DMS114 treated with DMSO at 0.1 percent for 48 hours (cell line): Measurements from ENCODE around the gene PARP9.
"Not testable (repeated sequence)": the region's sequence is repeated elsewhere in the genome, so short reads cannot be mapped to it uniquely, and the experiment has no call there.

Source experiments
- DNase-seq: peaks from one replicate; lab custom pipeline; 2025; ENCODE audit not compliant: unreplicated experiment; lab: John Stamatoyannopoulos, UW

Gene PARP9

GRCh38 chr3:122576174-122576940 is 12.3 kb upstream of the PARP9 start:
- no peak for DNase-seq

DNA sequence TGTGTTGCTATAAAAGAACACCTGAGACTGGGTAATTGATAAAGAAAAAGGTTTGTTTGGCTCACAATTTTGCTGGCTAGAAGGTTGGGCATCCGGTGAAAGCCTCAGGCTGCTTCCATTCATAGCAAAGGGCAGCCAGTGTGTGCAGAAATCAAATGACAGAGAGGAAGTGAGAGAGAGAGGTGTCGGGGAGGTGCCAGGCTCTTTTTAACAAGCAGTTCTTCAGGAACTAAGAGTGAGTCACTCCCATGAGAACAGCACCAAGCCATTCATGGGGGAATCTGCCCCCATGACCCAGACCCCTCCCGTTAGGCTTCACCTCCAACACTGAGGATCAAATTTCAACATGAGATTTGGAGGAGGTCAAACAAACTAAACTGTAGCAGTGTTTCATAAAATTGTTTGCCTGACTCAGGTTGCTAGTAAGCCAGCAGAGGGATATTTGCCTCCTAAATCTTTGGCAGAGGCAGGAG is 8.9 kb upstream of the PARP9 start:
- no peak for DNase-seq

GRCh38 chr3:122568755-122569154 is 4.7 kb upstream of the PARP9 start:
- DNase-seq, result no peak

DNA sequence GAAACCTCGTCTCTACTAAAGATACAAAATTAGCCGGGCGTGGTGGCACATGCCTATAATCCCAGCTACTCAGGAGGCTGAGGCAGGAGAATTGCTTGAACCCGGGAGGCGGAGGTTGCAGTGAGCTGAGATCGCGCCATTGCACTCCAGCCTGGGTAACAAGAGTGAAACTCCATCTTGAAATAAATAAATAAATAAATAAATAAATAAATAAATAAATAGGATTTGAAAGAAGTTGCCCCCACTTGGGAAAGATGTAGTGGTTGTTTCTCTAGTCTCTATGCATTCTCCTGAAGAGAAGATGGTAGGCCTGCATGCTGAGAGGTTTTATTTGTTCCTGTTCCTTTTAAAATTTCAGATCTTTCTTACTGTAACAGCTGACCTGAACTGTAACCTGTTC is 4.0 kb upstream of the PARP9 start:
- DNase-seq, result not testable (repeated sequence)

GRCh38 chr3:122563717-122564025 is 429 bp downstream of the PARP9 start:
- no peak for DNase-seq

GRCh38 chr3:122562923-122563716 is 980 bp downstream of the PARP9 start:
- DNase-seq, result no peak

DNA sequence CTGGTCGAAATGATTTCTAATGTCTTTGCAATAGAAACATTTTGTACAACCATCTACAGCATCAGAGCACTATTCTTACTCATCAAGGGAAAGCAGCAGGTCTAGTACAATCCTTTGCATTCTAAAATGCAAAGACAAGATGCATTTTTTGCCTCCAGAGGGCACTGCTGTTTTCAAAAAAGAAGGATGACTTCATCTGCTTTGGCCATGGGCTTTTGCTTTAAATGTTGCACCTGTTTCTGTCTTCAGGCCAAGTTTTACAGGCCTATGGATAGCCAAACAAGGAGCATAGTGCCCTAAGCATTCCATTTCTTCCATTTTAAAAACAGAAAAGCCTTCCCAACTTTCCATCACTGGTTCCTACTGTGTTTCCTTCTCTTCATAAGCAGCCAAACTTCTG is 3.4 kb downstream of the PARP9 start:
- peak; percentile 38 for DNase-seq

- DNase-seq, result no peak
These were observed 4.2 kb downstream of the PARP9 start for GRCh38 chr3:122559906-122560305.

- no peak for DNase-seq
These were observed 5.5 kb downstream of the PARP9 start for GRCh38 chr3:122558605-122559004.

GRCh38 chr3:122557356-122557755 is 6.7 kb downstream of the PARP9 start:
- no peak for DNase-seq

GRCh38 chr3:122555275-122556071 is 8.6 kb downstream of the PARP9 start:
- DNase-seq, result no peak

DNA sequence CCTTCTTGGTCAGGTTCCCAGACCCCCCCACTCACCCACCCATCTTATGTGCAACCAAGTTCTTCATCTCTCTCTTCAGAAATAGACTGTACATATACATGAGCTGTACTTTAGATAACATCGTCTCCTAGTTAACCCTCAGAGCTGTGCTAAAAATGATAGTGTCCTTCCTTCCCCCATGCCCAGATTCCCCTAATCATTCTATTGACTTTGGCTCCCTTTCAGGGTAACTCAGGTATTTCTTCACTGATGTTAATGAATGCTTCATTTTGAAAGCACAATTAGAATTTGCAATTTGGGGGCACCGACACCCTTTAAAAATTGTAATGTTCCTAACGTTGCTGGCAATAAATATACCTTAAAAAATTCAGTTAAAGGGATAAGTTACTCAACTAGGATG is 10.9 kb downstream of the PARP9 start:
- no peak for DNase-seq

DNA sequence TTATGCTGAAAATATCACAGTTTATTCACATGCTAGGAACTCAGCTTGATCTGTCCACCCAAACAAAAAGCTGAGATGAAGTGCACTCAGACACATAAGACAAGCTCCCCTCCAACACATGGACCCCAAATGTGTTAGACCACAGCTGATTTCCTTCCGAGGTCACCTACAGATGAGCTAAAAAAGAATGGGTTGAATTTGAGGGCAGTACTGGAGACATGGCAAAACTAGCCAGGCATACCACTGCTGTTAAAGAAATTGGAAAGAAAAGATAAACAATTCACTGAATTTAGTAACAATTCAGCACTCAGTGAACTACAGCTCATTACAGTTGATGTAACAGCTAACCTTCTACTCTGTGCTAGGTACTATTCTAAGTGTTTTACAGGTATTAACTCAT is 15.5 kb downstream of the PARP9 start:
- no peak for DNase-seq

DNA sequence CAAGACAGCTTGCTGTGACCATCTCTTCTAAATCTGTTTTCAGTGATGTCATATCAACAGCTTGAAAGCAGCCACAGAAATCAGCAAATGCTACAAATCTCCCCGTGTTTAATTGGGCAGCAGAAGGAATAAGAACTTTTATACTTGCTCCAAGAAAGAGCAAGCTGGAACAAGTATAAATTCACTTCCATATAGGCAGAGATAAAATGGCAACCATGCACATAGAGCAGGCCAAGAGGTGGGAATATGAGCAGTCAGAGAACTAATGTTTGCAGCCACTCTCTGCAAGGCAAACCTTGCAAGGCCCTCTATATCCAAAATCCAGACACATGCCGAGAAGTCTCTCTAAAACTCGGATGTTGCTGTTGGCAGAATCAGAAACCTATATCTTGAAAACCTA is 16.0 kb downstream of the PARP9 start:
- no peak for DNase-seq

DNA sequence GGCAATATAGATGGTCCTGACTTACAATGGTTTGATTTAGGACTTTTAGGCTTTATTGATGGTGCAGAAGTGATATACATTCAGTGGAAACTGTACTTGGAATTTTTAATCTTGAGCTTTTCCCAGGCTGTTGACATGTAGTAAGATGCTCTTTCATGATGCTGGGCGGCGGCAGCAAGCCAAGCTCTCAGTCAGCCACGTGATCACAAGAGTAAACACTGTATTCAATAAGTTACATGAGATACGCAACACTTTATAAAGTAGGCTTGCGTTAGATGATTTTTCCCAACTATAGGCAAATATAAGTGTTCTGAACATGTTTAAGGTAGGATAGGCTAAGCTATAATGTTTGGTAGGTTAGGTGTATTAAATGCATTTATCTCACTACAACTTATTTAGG is 17.9 kb downstream of the PARP9 start:
- no peak for DNase-seq

DNA sequence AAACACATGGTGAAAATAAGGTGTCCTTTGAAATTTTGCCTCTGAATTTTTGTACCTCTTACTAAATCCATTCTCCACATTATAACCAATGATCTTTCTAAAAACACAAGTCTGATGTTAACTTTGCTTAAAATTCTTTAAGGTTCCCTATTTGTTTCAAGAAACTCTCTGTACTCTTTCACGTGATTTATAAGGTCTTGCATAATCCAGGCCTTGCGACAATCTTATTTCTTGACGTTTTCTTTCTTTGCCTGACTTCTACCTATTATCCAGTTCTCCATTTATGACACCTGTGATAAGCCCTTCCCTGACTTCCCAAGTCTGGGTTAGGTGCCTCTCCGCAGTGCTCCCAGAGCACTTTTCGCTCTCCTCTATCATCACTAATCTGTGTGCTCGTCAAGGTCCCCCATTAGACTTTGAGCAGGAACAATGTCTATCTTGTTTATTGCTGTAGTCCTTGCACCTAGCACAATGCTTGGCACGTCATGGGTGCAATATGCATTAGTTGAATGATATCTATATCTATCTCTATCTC is 25.1 kb downstream of the PARP9 start:
- no peak for DNase-seq

DNA sequence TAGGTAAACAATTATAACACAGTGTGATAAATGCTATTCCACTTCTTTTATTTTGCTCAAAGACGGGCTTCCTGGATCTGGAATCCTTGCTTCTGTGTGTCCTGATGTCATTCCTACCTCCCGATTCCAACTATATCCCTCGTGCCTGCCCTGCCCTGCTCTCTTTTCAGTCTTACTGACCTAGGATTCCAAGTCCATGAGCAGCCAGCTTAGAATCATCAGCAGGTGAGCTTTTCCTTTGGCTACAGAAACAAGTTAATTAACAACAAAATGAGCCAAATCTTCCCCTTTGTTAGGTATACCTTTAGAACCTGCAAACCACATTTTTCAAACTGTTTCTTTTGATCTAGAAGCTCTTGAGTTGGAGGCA is 27.5 kb downstream of the PARP9 start:
- DNase-seq, result no peak

DNA sequence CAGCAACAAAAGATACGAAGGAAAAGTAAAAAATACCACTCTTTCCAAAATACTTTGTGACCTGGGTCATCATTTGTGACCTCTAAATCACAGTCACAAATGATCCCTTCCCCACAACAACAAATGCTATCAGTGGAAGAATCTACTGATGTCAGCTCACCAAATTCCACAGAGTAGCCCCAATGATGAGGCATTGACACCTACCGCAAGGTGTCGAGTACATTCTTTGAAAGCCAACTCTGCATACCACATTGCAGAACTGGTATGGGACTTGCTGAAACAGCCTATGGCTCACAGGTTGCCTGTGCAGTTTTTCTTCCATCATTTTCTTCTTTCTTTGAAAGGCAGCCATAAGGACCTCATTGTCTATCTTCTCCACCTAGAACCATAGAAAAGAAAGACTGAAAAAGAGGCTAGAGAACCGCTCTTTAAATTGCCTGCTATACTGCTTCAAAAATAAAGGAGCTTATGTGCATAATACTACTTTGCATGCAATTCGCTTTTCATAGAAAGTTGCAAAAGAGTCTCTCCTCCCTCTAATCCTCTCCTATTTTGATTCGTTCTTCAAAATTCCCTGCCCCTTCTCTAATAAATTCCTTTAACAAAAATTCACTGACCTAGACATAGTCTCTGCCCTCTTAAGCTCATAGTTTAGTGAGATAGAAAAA is 28.0 kb downstream of the PARP9 start:
- no peak for DNase-seq

GRCh38 chr3:122533931-122534334 is 30.2 kb downstream of the PARP9 start:
- DNase-seq, result no peak

- no peak for DNase-seq
These were observed 30.6 kb downstream of the PARP9 start for GRCh38 chr3:122533480-122533879.

DNA sequence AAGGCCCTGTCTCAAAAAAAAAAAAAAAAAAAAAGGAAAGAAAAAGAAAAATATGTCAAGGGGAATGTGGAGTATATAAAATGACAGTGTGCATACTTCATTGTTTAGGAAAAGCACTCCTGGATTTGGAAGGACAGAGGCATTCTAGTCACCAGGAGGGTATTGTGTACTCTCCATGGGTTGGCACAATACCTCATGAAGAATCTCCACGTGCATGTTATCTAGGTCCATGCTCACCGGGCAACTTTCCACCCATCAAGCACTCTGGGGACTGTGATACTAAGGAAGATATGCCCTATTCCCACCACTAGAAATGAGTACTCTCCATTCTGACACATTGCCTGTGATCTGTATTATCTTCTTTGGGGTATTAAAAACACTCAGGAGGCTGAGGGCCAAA is 33.9 kb downstream of the PARP9 start:
- no peak for DNase-seq
